Prostate gland (tissue), 2 donors: Measurements from ENCODE around the gene MUC5AC. TPM values are rescaled to one million over a fixed set of nuclear protein-coding genes. Genes with fewer than 3 reads are reported as not detected.

Experiments used
- DNase-seq: peaks from one replicate; pipeline ENCODE4 v3.0.0-alpha.2; 2019; ENCODE audit warnings: low spot score
- H3K27ac ChIP-seq, 2 donors: fragments of 200-600 bp; sonication (generic); 2 replicates each; pipeline ENCODE4 v1.5.1; 2017 to 2019
- H3K27me3 ChIP-seq: fragments of 200-600 bp; sonication (generic); replicated peaks from 2 replicates; pipeline ENCODE4 v1.5.1; 2019; ENCODE audit not compliant: insufficient read depth
- H3K36me3 ChIP-seq, 2 donors: fragments of 200-600 bp; sonication (generic); 1 replicate in 1 of 2; 2 replicates in 1 of 2; pipeline versions ENCODE4 v1.5.1 to v1.8.1; 2017 to 2019
- H3K4me1 ChIP-seq: fragments of 200-600 bp; sonication (generic); replicated peaks from 2 replicates; pipeline ENCODE4 v1.5.1; 2019
- H3K4me3 ChIP-seq, 2 donors: fragments of 200-600 bp; sonication (generic); 2 replicates each; pipeline ENCODE4 v1.5.1; 2017 to 2019
- H3K9me3 ChIP-seq: fragments of 200-600 bp; sonication (generic); 2 replicates; pipeline ENCODE4 v1.5.1; 2017
- CTCF ChIP-seq, 4 experiments: fragments of 200-600 bp in 2 of 4; fragments of 450-650 bp in 2 of 4; sonication (generic) in 2 of 4; IDR thresholded peaks; 1 replicate in 3 of 4; 2 replicates in 1 of 4; pipeline ENCODE4 v1.5.1; 2016 to 2019; ENCODE audit warnings: antibody characterized with exemption in 4 of 4, mild to moderate bottlenecking in 2 of 4, moderate library complexity in 2 of 4
- POLR2A ChIP-seq: fragments of 450-650 bp; IDR thresholded peaks from one replicate; pipeline ENCODE4 v1.6.1; 2016; ENCODE audit warnings: antibody characterized with exemption, mild to moderate bottlenecking
- POLR2AphosphoS5 ChIP-seq: sonication (generic); formaldehyde crosslinking; IDR thresholded peaks from one replicate; pipeline ENCODE4 v1.6.1; 2017; ENCODE audit warnings: antibody characterized with exemption
- whole genome bisulfite sequencing: methylation state at CpG from one replicate; pipeline ENCODE4 v1.1.5; 2018; 5-methylcytosine and 5-hydroxymethylcytosine counted together
- intact Hi-C: fragments of 100-400 bp; cut with DNase I; formaldehyde crosslinking; loops from one replicate; pipeline ENCODE4 v1.14.2; 2022
- total RNA-seq, 2 donors: library from RNA; depleted of rRNA; stranded (reverse); fragments of >200 nt; gene quantifications; one replicate each; pipeline ENCODE4 v1.1.0, GENCODE V29; 2016

The MUC5AC gene
- total RNA-seq, 2 donors from 2014 or later, result 0.05 to 0.45 TPM

- H3K27me3 ChIP-seq, result peaks cover 6% of the 10 kb centered on the region
- intact Hi-C loops, result no loop called here
- no peak overlapping the region for H3K4me3 ChIP-seq
- 59% methylated on average over 29 of the region's 29 CpGs for WGBS
- H3K4me1 ChIP-seq, result no peaks in the 10 kb centered on the region
- H3K27ac ChIP-seq, result no peak overlapping the region
- DNase-seq, result no peak
- H3K36me3 ChIP-seq, result no peaks in the 10 kb centered on the region
- no peaks in the 10 kb centered on the region for H3K9me3 ChIP-seq
- TF ChIP-seq CTCF (IDR thresholded peaks at IDR 0.05) (no peak), POLR2AphosphoS5 (no peak), POLR2A (no peak)
Measured at GRCh38 chr11:1131033-1131911, 26.5 kb upstream of the MUC5AC start.

GRCh38 chr11:1134848-1135445, 22.8 kb upstream of the MUC5AC start:
- Histone ChIP-seq H3K4me1 (no peaks in the 10 kb centered on the region), H3K27me3 (peaks cover 4% of the 10 kb centered on the region), H3K36me3 (no peaks in the 10 kb centered on the region), H3K4me3 (no peak overlapping the region), H3K27ac (no peak overlapping the region), H3K9me3 (no peaks in the 10 kb centered on the region)
- WGBS, result 60% methylated on average over 1 of the region's 1 CpG
- no peak for DNase-seq
- intact Hi-C loops, result no loop called here
- no peak for TF ChIP-seq CTCF (IDR thresholded peaks at IDR 0.05)
- TF ChIP-seq POLR2A, result no peak
- no peak for TF ChIP-seq POLR2AphosphoS5

- TF ChIP-seq POLR2A, result no peak
- TF ChIP-seq CTCF (IDR thresholded peaks at IDR 0.05), result no peak
- no peak for TF ChIP-seq POLR2AphosphoS5
- Histone ChIP-seq H3K27me3 (no peaks in the 10 kb centered on the region), H3K27ac (no peak overlapping the region), H3K36me3 (no peaks in the 10 kb centered on the region), H3K4me3 (no peak overlapping the region), H3K9me3 (no peaks in the 10 kb centered on the region), H3K4me1 (no peaks in the 10 kb centered on the region)
- DNase-seq, result no peak
- intact Hi-C loops, result no loop called here
- WGBS, result 73% methylated on average over 8 of the region's 8 CpGs
Measured at GRCh38 chr11:1138097-1138496, 19.7 kb upstream of the MUC5AC start.

GRCh38 chr11:1139441-1140083, 18.2 kb upstream of the MUC5AC start:
- Histone ChIP-seq H3K36me3 (no peaks in the 10 kb centered on the region), H3K4me3 (no peak overlapping the region), H3K4me1 (no peaks in the 10 kb centered on the region), H3K9me3 (no peaks in the 10 kb centered on the region), H3K27me3 (no peaks in the 10 kb centered on the region), H3K27ac (no peak overlapping the region)
- WGBS, result 39% methylated on average over 12 of the region's 12 CpGs
- intact Hi-C loops, result no loop called here
- TF ChIP-seq POLR2AphosphoS5, result no peak
- TF ChIP-seq CTCF (IDR thresholded peaks at IDR 0.05), result no peak
- no peak for TF ChIP-seq POLR2A
- no peak for DNase-seq
